MM.1S (cell line): ENCODE results near the gene NNT.

Source experiments
- EZH2 ChIP-seq: fragments of 300-600 bp; sonication (generic); optimal IDR thresholded peaks from 2 replicates; pipeline ENCODE3; 2017; ENCODE audit warnings: low read depth, mild to moderate bottlenecking, antibody characterized with exemption, low read length, mixed read lengths
- EZH2phosphoT487 ChIP-seq: fragments of 300-600 bp; sonication (generic); IDR thresholded peaks from 2 replicates; pipeline ENCODE4 v1.6.1; 2018; ENCODE audit warnings: antibody characterized with exemption, low read length
- TF ChIP-seq, protein P1 (sequence below): fragments of 300-600 bp; sonication (generic); IDR thresholded peaks from 2 replicates; pipeline ENCODE4 v1.5.1; 2016; ENCODE audit warnings: antibody characterized with exemption, low read length, mixed read lengths

DNA sequence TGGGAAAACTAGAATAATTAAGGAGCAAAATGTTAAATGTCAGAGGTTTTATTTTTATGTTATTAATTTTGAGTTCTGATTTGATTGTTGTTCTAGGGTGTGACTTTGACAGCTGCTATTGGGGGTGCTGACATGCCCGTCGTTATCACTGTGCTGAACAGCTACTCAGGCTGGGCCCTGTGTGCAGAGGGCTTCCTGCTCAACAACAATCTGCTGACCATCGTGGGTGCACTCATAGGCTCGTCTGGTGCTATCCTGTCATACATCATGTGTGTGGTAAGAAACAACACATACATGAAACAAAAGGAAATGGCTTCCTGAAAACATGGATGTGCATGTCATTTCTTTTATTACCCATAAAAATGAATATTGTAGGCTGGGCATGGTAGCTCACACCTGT is 56.1 kb downstream of the NNT start:
- TF ChIP-seq, protein P1, sequence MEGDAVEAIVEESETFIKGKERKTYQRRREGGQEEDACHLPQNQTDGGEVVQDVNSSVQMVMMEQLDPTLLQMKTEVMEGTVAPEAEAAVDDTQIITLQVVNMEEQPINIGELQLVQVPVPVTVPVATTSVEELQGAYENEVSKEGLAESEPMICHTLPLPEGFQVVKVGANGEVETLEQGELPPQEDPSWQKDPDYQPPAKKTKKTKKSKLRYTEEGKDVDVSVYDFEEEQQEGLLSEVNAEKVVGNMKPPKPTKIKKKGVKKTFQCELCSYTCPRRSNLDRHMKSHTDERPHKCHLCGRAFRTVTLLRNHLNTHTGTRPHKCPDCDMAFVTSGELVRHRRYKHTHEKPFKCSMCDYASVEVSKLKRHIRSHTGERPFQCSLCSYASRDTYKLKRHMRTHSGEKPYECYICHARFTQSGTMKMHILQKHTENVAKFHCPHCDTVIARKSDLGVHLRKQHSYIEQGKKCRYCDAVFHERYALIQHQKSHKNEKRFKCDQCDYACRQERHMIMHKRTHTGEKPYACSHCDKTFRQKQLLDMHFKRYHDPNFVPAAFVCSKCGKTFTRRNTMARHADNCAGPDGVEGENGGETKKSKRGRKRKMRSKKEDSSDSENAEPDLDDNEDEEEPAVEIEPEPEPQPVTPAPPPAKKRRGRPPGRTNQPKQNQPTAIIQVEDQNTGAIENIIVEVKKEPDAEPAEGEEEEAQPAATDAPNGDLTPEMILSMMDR = no peak
- no peak for TF ChIP-seq EZH2
- no peak for TF ChIP-seq EZH2phosphoT487
